ENCODE measurements around the gene TNRC18.
"Not testable (repeated sequence)": the region's sequence is repeated elsewhere in the genome, so short reads cannot be mapped to it uniquely, and the experiment has no call there.

Gene TNRC18

GRCh38 chr7:5370454-5371353 is 52.9 kb downstream of the TNRC18 start:
- no peak overlapping the region for H3K4ac ChIP-seq (ENCODE audit: low read depth, low read length)
- H2BK5ac ChIP-seq (ENCODE audit: low read length) = no peak overlapping the region
- H3K79me2 ChIP-seq (ENCODE audit: control insufficient read depth, insufficient read depth, low read length) = no peaks in the 10 kb centered on the region
- H3K36me3 ChIP-seq (ENCODE audit: control insufficient read depth, insufficient read depth, low read length) = peaks cover 3% of the 10 kb centered on the region
- no peak overlapping the region for H2BK120ac ChIP-seq (ENCODE audit: low read depth, low read length)
- no peak for DNase-seq
- no CpG with 5 or more reads among the region's 55 CpGs for WGBS (ENCODE audit: extremely low coverage, insufficient coverage, low lambda C conversion rate)
- H3K4me2 ChIP-seq (ENCODE audit: low read length) = no peak overlapping the region
- no peak overlapping the region for H3K56ac ChIP-seq (ENCODE audit: low read length)
- H3K4me3 ChIP-seq (ENCODE audit: low read length) = no peak overlapping the region
- H3K23ac ChIP-seq (ENCODE audit: low read length) = no peak overlapping the region
- H3K18ac ChIP-seq (ENCODE audit: low read length) = no peak overlapping the region
- H3K9ac ChIP-seq (ENCODE audit: low read length) = no peak overlapping the region
- peaks cover 3% of the 10 kb centered on the region for H3K79me1 ChIP-seq (ENCODE audit: low read length)
- no peaks in the 10 kb centered on the region for H3K4me1 ChIP-seq (ENCODE audit: control insufficient read depth, low read depth, low read length)
- no peak overlapping the region for H2AK5ac ChIP-seq (ENCODE audit: low read length)
- no peak overlapping the region for H2BK15ac ChIP-seq (replicated peaks; ENCODE audit: low read depth)
- H4K8ac ChIP-seq (ENCODE audit: low read depth, low read length) = no peak overlapping the region
- H3K27me3 ChIP-seq (ENCODE audit: insufficient read depth, low read length, poor library complexity) = no peaks in the 10 kb centered on the region
- no peak overlapping the region for H4K5ac ChIP-seq (ENCODE audit: low read length)
- no peak overlapping the region for H3K27ac ChIP-seq (ENCODE audit: low read depth, low read length)

- H4K5ac ChIP-seq (ENCODE audit: low read length) = no peak overlapping the region
- H2BK120ac ChIP-seq (ENCODE audit: low read depth, low read length) = no peak overlapping the region
- no CpG with 5 or more reads among the region's 9 CpGs for WGBS (ENCODE audit: extremely low coverage, insufficient coverage, low lambda C conversion rate)
- H3K27ac ChIP-seq (ENCODE audit: low read depth, low read length) = no peak overlapping the region
- no peaks in the 10 kb centered on the region for H3K27me3 ChIP-seq (ENCODE audit: insufficient read depth, low read length, poor library complexity)
- no peak overlapping the region for H3K56ac ChIP-seq (ENCODE audit: low read length)
- no peak overlapping the region for H4K8ac ChIP-seq (ENCODE audit: low read depth, low read length)
- no peak overlapping the region for H3K4me3 ChIP-seq (ENCODE audit: low read length)
- H3K23ac ChIP-seq (ENCODE audit: low read length) = no peak overlapping the region
- no peak overlapping the region for H3K4me2 ChIP-seq (ENCODE audit: low read length)
- H3K4me1 ChIP-seq (ENCODE audit: control insufficient read depth, low read depth, low read length) = no peaks in the 10 kb centered on the region
- H2BK15ac ChIP-seq (replicated peaks; ENCODE audit: low read depth) = no peak overlapping the region
- H3K79me1 ChIP-seq (ENCODE audit: low read length) = peaks cover 3% of the 10 kb centered on the region
- DNase-seq = no peak
- H3K4ac ChIP-seq (ENCODE audit: low read depth, low read length) = no peak overlapping the region
- no peak overlapping the region for H2BK5ac ChIP-seq (ENCODE audit: low read length)
- no peaks in the 10 kb centered on the region for H3K79me2 ChIP-seq (ENCODE audit: control insufficient read depth, insufficient read depth, low read length)
- H3K18ac ChIP-seq (ENCODE audit: low read length) = no peak overlapping the region
- no peak overlapping the region for H2AK5ac ChIP-seq (ENCODE audit: low read length)
- H3K9ac ChIP-seq (ENCODE audit: low read length) = no peak overlapping the region
- H3K36me3 ChIP-seq (ENCODE audit: control insufficient read depth, insufficient read depth, low read length) = no peaks in the 10 kb centered on the region
Observed at GRCh38 chr7:5367661-5368060, 56.0 kb downstream of the TNRC18 start.

GRCh38 chr7:5365976-5366625 is 57.5 kb downstream of the TNRC18 start:
- H3K18ac ChIP-seq (ENCODE audit: low read length); H2BK5ac ChIP-seq (ENCODE audit: low read length); H2AK5ac ChIP-seq (ENCODE audit: low read length); H3K27me3 ChIP-seq (ENCODE audit: insufficient read depth, low read length, poor library complexity); H2BK15ac ChIP-seq (replicated peaks; ENCODE audit: low read depth); H3K56ac ChIP-seq (ENCODE audit: low read length); H3K4me1 ChIP-seq (ENCODE audit: control insufficient read depth, low read depth, low read length); H3K9ac ChIP-seq (ENCODE audit: low read length); H3K36me3 ChIP-seq (ENCODE audit: control insufficient read depth, insufficient read depth, low read length); H3K4ac ChIP-seq (ENCODE audit: low read depth, low read length); H3K4me3 ChIP-seq (ENCODE audit: low read length); H2BK120ac ChIP-seq (ENCODE audit: low read depth, low read length); H3K23ac ChIP-seq (ENCODE audit: low read length); H3K27ac ChIP-seq (ENCODE audit: low read depth, low read length); H3K79me2 ChIP-seq (ENCODE audit: control insufficient read depth, insufficient read depth, low read length); H4K5ac ChIP-seq (ENCODE audit: low read length); H3K4me2 ChIP-seq (ENCODE audit: low read length); H4K8ac ChIP-seq (ENCODE audit: low read depth, low read length); H3K79me1 ChIP-seq (ENCODE audit: low read length): not testable (repeated sequence)
- DNase-seq = peak; percentile 90
- WGBS (ENCODE audit: extremely low coverage, insufficient coverage, low lambda C conversion rate) = no CpG with 5 or more reads among the region's 12 CpGs

GRCh38 chr7:5363729-5364128 is 59.9 kb downstream of the TNRC18 start:
- DNase-seq = no peak
- Histone ChIP-seq H3K9ac (ENCODE audit: low read length) (no peak overlapping the region), H2AK5ac (ENCODE audit: low read length) (no peak overlapping the region), H3K23ac (ENCODE audit: low read length) (no peak overlapping the region), H3K36me3 (ENCODE audit: control insufficient read depth, insufficient read depth, low read length) (peaks cover 4% of the 10 kb centered on the region), H3K4ac (ENCODE audit: low read depth, low read length) (no peak overlapping the region), H3K18ac (ENCODE audit: low read length) (no peak overlapping the region), H3K56ac (ENCODE audit: low read length) (no peak overlapping the region), H2BK5ac (ENCODE audit: low read length) (no peak overlapping the region), H3K27me3 (ENCODE audit: insufficient read depth, low read length, poor library complexity) (no peaks in the 10 kb centered on the region), H2BK15ac (replicated peaks; ENCODE audit: low read depth) (no peak overlapping the region), H3K79me2 (ENCODE audit: control insufficient read depth, insufficient read depth, low read length) (no peaks in the 10 kb centered on the region), H2BK120ac (ENCODE audit: low read depth, low read length) (no peak overlapping the region), H3K4me1 (ENCODE audit: control insufficient read depth, low read depth, low read length) (no peaks in the 10 kb centered on the region), H3K27ac (ENCODE audit: low read depth, low read length) (no peak overlapping the region), H3K4me2 (ENCODE audit: low read length) (no peak overlapping the region), H3K79me1 (ENCODE audit: low read length) (peaks cover 3% of the 10 kb centered on the region), H4K5ac (ENCODE audit: low read length) (no peak overlapping the region), H3K4me3 (ENCODE audit: low read length) (no peak overlapping the region), H4K8ac (ENCODE audit: low read depth, low read length) (no peak overlapping the region)
- no CpG with 5 or more reads among the region's 8 CpGs for WGBS (ENCODE audit: extremely low coverage, insufficient coverage, low lambda C conversion rate)

GRCh38 chr7:5362466-5362865 is 61.2 kb downstream of the TNRC18 start:
- Histone ChIP-seq H3K27ac (ENCODE audit: low read depth, low read length) (no peak overlapping the region), H3K4me3 (ENCODE audit: low read length) (no peak overlapping the region), H3K56ac (ENCODE audit: low read length) (no peak overlapping the region), H3K4me2 (ENCODE audit: low read length) (no peak overlapping the region), H3K9ac (ENCODE audit: low read length) (no peak overlapping the region), H4K8ac (ENCODE audit: low read depth, low read length) (no peak overlapping the region), H4K5ac (ENCODE audit: low read length) (no peak overlapping the region), H3K27me3 (ENCODE audit: insufficient read depth, low read length, poor library complexity) (no peaks in the 10 kb centered on the region), H2BK120ac (ENCODE audit: low read depth, low read length) (no peak overlapping the region), H3K4me1 (ENCODE audit: control insufficient read depth, low read depth, low read length) (no peaks in the 10 kb centered on the region), H2AK5ac (ENCODE audit: low read length) (no peak overlapping the region), H3K4ac (ENCODE audit: low read depth, low read length) (no peak overlapping the region), H3K79me1 (ENCODE audit: low read length) (peaks cover 3% of the 10 kb centered on the region), H3K36me3 (ENCODE audit: control insufficient read depth, insufficient read depth, low read length) (peaks cover 6% of the 10 kb centered on the region), H2BK5ac (ENCODE audit: low read length) (no peak overlapping the region), H2BK15ac (replicated peaks; ENCODE audit: low read depth) (no peak overlapping the region), H3K18ac (ENCODE audit: low read length) (no peak overlapping the region), H3K79me2 (ENCODE audit: control insufficient read depth, insufficient read depth, low read length) (no peaks in the 10 kb centered on the region), H3K23ac (ENCODE audit: low read length) (no peak overlapping the region)
- no CpG with 5 or more reads among the region's 18 CpGs for WGBS (ENCODE audit: extremely low coverage, insufficient coverage, low lambda C conversion rate)
- DNase-seq = no peak
